GM23338 (cell line): ENCODE results near the gene RBBP4.
"Not testable (repeated sequence)": the region's sequence is repeated elsewhere in the genome, so short reads cannot be mapped to it uniquely, and the experiment has no call there.

Source experiments
- EZH2 ChIP-seq: fragments of 200-600 bp; sonication (generic); IDR thresholded peaks from one replicate; pipeline ENCODE4 v1.8.0; 2017; ENCODE audit warnings: antibody characterized with exemption, mild to moderate bottlenecking, low read depth; ENCODE audit not compliant: unreplicated experiment
- EZH2phosphoT487 ChIP-seq: fragments of 200-600 bp; sonication (generic); IDR thresholded peaks from one replicate; pipeline ENCODE4 v1.8.1; 2018; ENCODE audit warnings: antibody characterized with exemption; ENCODE audit not compliant: unreplicated experiment
- TF ChIP-seq, protein P1 (sequence below), 2 experiments: fragments of 200-600 bp in 1 of 2; sonication (generic) in 1 of 2; conservative IDR thresholded peaks; 2 replicates each; pipeline versions ENCODE4 v1.5.1 to v1.6.1; 2016 to 2017; ENCODE audit warnings: antibody characterized with exemption in 2 of 2, low read depth in 2 of 2, mild to moderate bottlenecking in 2 of 2, moderate library complexity in 1 of 2

- TF ChIP-seq, protein P1, sequence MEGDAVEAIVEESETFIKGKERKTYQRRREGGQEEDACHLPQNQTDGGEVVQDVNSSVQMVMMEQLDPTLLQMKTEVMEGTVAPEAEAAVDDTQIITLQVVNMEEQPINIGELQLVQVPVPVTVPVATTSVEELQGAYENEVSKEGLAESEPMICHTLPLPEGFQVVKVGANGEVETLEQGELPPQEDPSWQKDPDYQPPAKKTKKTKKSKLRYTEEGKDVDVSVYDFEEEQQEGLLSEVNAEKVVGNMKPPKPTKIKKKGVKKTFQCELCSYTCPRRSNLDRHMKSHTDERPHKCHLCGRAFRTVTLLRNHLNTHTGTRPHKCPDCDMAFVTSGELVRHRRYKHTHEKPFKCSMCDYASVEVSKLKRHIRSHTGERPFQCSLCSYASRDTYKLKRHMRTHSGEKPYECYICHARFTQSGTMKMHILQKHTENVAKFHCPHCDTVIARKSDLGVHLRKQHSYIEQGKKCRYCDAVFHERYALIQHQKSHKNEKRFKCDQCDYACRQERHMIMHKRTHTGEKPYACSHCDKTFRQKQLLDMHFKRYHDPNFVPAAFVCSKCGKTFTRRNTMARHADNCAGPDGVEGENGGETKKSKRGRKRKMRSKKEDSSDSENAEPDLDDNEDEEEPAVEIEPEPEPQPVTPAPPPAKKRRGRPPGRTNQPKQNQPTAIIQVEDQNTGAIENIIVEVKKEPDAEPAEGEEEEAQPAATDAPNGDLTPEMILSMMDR (conservative IDR thresholded peaks at IDR 0.05; ENCODE audit: low read depth in 2 of 2) = not testable (repeated sequence)
- TF ChIP-seq EZH2, EZH2phosphoT487: not testable (repeated sequence)
Measured at GRCh38 chr1:32679993-32680392, 29.0 kb downstream of the RBBP4 start.
